ENCODE measurements around the gene TOM1L2.
A peak's percentile ranks its signal among the peaks of the same experiment; 100 is the strongest.

The TOM1L2 gene

GRCh38 chr17:17893801-17894644 lies 78.2 kb downstream of the TOM1L2 start:
- DNase-seq, result no peak

DNA sequence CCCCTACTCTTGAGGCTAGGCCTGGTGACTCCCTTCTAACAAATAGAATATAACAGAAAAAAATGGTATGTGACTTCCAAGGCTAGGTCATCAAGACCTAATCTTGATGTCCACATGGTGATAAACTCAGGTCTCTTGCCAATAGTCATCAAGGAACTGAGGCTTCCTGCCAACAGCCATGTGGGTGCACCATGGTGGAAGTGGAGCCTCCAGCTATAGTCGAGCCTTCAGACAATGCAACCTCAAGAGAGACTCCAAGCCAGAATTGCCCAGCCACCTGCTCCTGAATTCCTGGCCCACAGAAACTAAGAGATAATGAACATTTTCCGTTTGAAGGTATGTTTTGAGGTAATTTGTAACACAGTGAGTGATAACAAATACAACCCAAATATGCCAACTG lies 79.5 kb downstream of the TOM1L2 start:
- no peak for DNase-seq

DNA sequence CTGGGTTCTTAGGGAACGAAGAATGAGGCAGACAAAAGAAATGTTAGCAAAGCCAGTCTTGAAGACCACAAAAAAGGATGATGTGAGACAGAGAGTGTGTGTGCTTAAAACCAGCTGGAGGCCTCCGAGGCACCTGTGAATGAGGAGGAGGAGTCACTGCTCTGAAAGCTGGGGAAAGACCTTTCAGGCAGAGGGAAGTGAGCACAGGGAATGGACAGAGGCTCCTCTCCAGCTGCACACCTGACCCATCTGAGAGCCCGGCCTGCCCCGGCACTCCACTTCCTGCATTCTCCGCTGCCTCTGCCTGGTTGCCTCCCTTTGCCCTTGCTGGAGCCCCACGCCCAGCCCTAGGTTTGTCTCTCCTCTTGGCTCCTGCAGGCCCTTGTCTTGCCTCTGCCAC lies 80.2 kb downstream of the TOM1L2 start:
- no peak for DNase-seq

DNA sequence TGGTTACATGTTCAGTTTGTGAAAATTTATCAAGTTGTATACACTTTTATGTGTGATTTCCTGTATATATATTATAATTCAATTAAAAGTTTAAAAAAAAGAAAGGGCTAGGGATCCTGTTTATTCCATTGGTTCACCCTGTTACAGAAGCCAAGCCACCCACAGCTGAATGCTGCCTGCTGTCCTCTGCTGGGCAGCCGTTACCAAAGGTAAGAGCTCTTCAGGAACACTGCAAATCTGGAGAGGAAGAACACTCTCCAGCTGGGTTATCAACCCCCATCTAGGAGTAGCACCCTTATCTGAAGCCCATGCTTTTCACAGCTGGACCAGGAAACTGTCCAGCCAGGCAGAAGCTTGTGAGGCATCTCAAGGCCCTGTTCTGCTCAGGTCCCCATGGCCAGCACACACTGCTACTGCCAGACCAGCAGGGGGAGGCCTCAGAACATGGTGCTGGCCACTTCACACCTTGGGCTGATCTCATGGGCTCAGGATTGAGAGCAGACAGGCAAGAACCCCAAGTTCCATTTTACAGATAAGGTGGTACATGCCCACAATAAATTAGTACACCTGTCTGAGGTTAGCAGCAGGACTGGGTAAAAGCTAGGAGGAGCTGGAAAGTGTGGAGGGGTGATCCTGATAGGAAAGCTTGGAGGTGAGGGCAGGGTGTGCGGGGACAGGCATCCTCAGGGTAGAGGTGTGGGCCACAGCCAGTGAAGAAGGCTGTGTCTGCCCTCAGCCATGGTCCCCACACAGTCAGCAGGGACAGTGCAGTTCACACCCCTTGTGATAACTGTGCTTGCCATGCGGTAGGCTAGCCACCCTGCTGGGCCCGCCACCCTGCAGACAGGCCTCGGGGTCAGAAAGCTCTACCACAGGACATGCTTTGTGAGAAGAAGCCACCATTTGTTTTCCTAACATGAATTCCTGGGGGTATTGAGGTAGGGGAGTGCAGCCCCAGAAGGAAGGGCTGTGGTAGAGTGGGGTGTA lies 81.1 kb downstream of the TOM1L2 start:
- DNase-seq, result no peak

DNA sequence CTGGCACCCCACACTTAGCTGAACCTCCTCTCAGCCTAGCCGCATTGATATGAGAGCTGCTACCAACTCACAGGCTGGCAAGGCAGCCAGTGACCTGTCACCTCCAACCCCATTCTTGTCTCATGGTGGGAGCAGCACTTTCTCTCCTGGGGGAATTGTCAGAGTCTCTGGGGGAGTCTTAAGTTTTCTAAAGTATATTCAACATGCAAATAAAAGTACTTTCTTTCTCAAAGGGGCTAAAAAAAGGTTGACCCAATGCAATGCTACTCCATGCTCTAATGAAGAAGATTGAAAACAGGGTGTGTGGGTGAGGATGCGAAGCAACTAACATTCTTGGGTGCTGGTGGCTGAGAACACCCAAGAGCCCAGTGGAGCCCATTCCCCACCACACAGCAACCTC lies 82.3 kb downstream of the TOM1L2 start:
- DNase-seq, result no peak

DNA sequence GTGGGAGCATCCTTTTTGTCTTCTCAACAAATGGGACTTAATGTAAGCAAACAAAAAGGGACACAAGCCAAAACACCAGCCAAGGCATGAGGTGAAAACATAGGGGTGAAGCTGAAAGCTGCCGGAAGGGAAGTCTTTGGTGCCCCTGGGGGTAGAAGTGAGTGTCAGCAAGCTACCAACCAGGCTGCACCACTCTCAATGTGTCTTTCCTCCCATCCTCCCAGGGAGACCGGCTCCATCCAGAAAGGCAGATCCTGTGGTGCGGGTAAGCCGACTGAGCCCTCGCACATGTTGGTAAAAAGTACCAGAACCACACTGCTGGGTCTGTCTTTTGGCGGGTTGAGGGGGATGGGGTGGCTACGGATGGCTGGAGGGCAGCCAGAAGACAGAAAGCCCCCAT lies 83.4 kb downstream of the TOM1L2 start:
- DNase-seq, result no peak

DNA sequence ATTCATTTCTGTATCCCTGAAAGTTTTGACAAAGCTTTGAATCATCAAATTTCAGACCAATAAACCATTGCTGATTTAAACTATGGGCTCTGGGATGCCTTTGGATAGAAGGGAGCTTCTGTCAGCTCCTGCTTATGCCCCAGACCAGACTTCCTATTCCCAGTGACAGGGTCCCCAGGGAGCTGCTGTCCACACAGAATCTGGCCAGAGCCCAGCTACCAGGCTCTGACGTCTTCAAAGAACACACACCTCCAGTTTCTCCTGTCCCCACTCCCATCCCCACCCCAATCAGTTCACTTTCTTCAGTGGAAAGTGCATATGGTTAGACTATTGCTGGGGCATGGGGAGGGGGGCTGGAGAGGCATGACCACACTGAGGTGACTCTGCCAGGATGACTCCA lies 83.8 kb downstream of the TOM1L2 start:
- DNase-seq, result no peak

GRCh38 chr17:17887752-17888304 lies 84.4 kb downstream of the TOM1L2 start:
- DNase-seq, result no peak

DNA sequence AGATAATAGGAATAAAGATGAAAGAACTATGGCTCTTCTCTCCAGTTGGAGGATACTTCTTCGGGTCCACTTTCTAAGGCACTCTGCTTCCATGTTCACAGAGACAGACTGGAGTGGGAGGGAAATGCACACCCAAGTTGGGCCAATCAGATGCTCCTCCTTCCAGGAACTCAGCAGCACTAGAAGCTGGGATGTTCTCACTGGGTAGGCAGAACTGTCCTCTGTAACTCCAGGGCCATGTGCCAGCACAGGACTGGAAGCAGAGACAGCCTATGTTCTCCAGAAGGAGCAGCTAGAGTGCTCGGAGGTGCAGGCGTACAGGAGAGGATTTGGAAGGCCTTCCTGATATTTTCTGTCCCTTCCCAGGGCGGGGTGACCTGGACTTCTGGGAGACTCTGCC lies 85.5 kb downstream of the TOM1L2 start:
- no peak for DNase-seq

- DNase-seq, result no peak
Measured at GRCh38 chr17:17886226-17886625, 86.0 kb downstream of the TOM1L2 start.

DNA sequence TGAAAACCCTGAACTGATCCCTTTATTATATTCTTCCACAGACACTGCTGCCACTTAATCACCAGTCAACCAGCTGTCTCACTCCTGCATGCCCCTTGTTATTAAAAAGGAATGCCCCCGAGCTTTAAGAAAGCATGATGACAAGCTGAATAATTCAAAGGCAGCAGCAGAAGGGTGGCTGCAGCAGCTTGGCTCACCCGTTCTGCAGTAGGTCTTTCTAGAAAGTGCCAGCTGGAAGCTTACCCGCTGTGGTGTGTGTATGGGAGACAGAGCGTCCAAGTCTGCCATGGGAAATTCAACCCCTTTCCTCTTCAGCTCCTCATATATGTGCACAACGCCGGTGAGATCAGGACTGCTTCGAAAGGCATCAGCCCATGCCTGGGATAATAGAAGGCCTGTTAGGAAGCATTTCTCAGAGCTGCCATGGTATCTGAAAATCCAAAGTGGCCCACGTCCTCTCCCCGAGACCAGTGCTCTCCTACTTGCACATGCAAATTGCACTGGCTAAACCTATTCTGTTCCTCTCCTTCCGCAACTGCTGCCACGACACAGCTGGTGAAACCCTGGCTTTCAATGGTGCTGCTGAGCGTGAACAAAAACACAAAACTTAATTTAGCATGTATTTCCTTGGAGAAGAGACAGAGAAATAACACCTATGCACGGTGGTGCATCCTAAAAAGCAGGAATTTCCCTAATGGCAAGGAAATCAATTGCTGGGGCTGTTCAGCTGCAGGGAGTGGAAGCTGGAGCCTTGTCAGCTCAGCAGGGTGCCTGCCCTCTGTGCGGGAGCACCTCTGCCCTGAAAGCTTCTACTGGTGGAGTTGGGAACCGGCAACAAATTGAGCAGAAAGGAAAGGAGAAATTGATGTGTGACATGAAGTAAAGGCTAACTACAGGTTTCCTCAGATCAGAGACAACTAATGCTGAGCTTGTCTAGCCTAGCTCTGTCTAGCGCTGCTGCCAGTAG lies 87.5 kb downstream of the TOM1L2 start:
- no peak for DNase-seq

- no peak for DNase-seq
Measured at GRCh38 chr17:17883801-17884200, 88.4 kb downstream of the TOM1L2 start.

DNA sequence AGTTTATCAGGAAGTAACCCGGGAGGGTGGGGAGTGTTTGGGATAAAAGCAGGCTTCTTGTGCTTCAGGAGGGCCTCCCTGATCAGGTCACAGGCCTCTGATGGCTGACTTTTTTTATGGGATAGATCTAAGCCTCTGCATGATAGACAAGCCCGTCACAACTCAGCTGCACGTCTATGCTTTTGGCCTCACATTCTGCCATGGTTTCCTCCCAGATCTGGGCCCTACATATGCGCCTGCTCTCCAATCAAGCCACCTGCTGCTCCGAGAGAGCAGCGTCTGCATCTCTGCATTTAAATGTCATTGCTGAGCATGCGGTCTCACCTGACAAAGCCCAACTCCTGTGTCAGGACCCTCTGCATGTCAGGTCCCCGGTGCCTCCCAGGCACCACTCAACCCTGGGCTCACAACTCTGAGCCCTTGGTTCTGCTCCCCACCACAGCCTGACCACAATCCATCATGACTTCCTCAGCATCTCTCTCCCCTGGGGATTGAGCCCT lies 90.1 kb downstream of the TOM1L2 start:
- DNase-seq, result no peak

- no peak for DNase-seq
Measured at GRCh38 chr17:17880577-17881196, 91.5 kb downstream of the TOM1L2 start.

GRCh38 chr17:17877529-17878358 lies 94.5 kb downstream of the TOM1L2 start:
- peak in 1 of 2 donors; percentile 43 for DNase-seq

GRCh38 chr17:17876959-17877528 lies 95.2 kb downstream of the TOM1L2 start:
- no peak for DNase-seq

GRCh38 chr17:17874478-17874877 lies 97.7 kb downstream of the TOM1L2 start:
- DNase-seq, result no peak

DNA sequence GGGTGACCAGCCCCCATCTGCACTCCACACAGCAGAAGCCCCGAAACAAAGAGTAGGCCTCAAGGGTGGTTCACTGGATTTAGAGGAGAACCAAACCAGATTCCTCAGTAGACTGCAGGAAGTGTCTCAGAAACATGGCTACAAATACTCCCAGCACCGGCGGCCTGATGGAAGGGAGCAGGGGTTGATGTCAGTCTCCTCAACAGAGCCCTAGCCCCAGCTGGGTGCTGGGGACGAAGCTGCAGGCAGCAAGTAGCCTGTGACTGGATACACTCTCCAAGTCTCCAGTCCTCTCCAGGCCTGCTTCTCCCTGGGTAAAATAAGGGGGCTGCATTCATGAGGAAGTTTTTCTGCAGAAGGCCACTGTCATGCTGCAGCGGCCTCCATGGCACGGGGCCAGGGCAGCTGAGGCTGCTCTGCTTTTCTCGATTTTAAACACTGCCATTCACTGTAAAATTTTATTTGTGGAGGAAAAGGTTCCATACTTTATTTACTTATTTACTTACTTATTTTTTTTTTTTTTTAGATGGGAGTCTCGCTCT lies 98.7 kb downstream of the TOM1L2 start:
- no peak for DNase-seq

GRCh38 chr17:17872547-17873345 lies 99.5 kb downstream of the TOM1L2 start:
- DNase-seq, result no peak
